Hindlimb muscle (tissue), 1 donor: ENCODE results near the gene NSL1. TPM values are rescaled to one million over a fixed set of nuclear protein-coding genes. Genes with fewer than 3 reads are reported as not detected.

ENCODE experiments used
- DNase-seq: peaks from one replicate; pipeline ENCODE4 v3.0.0-alpha.2; 2013
- polyA plus RNA-seq: library from polyadenylated mRNA; unstranded; fragments of 120-200 nt; gene quantifications from one replicate; pipeline ENCODE4 v1.2.1, GENCODE V29; 2013; ENCODE audit not compliant: insufficient read length

NSL1 gene
- polyA plus RNA-seq, 1 donor, result 31.8 TPM

GRCh38 chr1:212685429-212685828 lies 106.1 kb downstream of the NSL1 start:
- no peak for DNase-seq

DNA sequence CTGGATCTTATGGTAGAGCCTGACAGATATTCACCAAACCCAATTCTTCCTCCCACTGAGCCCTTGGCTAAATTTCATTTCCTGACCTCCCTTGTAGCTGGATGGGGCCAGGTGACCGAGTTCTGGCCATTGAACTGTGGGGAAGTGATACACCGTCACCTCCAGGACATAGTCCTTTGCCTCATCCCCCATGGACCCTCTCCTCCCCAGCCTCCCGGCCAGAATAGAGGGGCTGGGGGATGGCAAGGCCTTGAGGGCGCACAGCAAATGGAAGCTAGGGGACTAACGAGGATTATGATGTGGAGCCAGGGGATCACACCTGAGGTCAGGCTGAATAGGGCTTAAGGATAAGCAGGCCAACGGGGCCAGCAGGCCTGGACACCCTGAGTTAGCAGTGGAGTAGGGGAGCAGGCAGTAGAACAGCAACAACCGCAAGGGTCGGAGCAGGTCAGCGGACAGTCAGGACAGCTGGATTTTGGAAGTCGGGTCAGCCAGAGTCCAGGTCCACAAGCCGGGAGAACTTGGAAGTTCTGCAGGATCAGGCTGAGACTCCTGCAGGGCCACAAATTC lies 107.0 kb downstream of the NSL1 start:
- DNase-seq, result no peak

DNA sequence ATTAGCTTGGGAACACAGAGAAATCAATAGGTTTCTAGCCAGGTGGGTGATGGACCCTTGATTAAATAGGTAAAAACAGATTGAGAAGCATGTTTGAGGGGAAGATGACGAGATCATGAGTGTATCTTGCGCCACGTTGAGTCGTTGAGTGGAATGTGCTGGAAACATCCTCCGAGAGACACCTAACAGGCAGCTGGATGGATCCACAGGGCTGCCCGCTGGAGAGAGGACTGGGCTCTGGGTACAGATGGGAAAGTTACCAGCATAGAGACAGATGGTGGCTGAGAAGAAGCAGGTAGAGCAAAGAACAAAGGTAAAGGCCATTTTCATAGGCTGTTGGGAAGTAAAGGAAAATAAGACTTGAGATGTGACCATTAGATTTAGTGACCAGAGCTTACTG lies 107.5 kb downstream of the NSL1 start:
- no peak for DNase-seq

- no peak for DNase-seq
These were observed 108.2 kb downstream of the NSL1 start for GRCh38 chr1:212683357-212683722.

DNA sequence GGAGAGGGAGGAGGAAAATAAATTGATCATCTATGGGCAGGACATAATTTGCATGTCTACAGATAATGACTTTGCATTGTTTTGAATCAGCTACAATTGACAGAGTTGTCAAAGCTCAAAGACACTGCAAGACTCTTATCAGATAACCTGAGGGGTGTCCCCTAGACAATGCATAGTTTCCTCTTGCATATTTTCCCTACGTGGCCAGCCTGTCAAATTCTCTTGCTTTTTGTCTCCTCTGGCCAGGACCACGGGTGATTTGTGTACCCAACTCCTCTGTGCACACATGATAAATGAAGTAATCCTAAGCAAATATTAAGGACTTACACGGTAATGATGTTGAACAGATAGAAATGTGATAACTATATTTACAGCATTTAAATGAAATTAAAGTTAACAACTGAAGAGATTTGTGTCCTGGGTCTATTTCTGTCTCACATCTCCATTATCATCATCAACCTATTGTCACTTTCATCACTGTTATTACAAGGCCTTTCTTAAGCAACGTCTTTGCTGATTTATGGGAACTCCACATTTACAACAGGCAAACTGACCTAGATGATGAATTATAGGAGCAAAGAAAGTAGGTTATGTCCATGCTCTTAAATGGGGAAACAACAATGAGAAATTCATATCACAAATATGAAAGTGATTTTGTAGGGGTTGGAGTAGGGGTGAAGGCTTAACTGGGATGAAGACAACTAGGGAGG lies 110.7 kb downstream of the NSL1 start:
- DNase-seq, result no peak

- no peak for DNase-seq
These were observed 112.8 kb downstream of the NSL1 start for GRCh38 chr1:212678456-212679410.

- DNase-seq, result no peak
These were observed 114.0 kb downstream of the NSL1 start for GRCh38 chr1:212677573-212677972.

DNA sequence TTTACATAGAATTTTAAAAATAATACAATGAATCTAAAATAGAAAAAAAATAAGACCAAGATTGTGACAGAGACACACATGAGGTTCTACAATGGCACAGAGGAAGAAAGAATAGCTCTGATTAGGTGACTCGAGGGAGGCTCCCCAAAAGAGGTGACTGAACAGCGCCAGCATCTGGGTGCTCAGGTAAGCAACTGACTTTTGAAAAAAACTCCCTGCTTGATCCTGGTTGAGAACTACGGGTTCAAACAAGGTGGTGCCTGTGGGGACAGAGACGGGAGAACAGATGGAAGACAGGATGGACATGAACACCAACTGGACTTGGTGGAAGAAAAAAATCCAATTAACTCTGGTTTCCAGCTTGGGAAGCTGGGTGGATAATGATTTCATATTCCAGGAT lies 114.4 kb downstream of the NSL1 start:
- DNase-seq, result no peak

Other genes with a start within 250 kb of the NSL1 start
- 28.8 TPM for gene ATF3, start 183.0 kb downstream of the NSL1 start, polyA plus RNA-seq
- gene BATF3, start 91.9 kb downstream of the NSL1 start, polyA plus RNA-seq, result 2.2 TPM
- 10.3 TPM for gene TATDN3, start 117 bp upstream of the NSL1 start, polyA plus RNA-seq
- gene SPATA45, start 55.9 kb upstream of the NSL1 start, polyA plus RNA-seq, result 0.40 TPM
- 7.0 TPM for gene FLVCR1, start 66.5 kb upstream of the NSL1 start, polyA plus RNA-seq
- 34.8 TPM for gene VASH2, start 158.8 kb upstream of the NSL1 start, polyA plus RNA-seq
- 31.9 TPM for gene ANGEL2, start 224.1 kb upstream of the NSL1 start, polyA plus RNA-seq